Cardiac fibroblast (primary cell): Measurements from ENCODE around the gene PLEKHG3.
A peak's percentile ranks its signal among the peaks of the same experiment; 100 is the strongest.

Source experiments
- DNase-seq, 2 donors: peaks; one replicate each; pipeline versions ENCODE4 v3.0.0 to v3.0.0-alpha.2; 2010; ENCODE audit warnings: low read depth in 2 of 2
- H3K4me3 ChIP-seq, 2 donors: replicated peaks in 1 of 2; 1 replicate in 1 of 2; 2 replicates in 1 of 2; pipeline ENCODE4 v1.5.1; 2011; ENCODE audit warnings: low read depth in 2 of 2, low read length in 2 of 2, mild to moderate bottlenecking in 2 of 2, moderate library complexity in 1 of 2
- TF ChIP-seq, protein P1 (sequence below): IDR thresholded peaks from one replicate; pipeline ENCODE4 v1.5.1; 2011; ENCODE audit warnings: low read depth, mild to moderate bottlenecking, low read length, inconsistent platforms

The PLEKHG3 gene

GRCh38 chr14:64671591-64671990 lies 32.6 kb upstream of the PLEKHG3 start:
- DNase-seq, result peak; percentile 82 to 85
- TF ChIP-seq, protein P1, sequence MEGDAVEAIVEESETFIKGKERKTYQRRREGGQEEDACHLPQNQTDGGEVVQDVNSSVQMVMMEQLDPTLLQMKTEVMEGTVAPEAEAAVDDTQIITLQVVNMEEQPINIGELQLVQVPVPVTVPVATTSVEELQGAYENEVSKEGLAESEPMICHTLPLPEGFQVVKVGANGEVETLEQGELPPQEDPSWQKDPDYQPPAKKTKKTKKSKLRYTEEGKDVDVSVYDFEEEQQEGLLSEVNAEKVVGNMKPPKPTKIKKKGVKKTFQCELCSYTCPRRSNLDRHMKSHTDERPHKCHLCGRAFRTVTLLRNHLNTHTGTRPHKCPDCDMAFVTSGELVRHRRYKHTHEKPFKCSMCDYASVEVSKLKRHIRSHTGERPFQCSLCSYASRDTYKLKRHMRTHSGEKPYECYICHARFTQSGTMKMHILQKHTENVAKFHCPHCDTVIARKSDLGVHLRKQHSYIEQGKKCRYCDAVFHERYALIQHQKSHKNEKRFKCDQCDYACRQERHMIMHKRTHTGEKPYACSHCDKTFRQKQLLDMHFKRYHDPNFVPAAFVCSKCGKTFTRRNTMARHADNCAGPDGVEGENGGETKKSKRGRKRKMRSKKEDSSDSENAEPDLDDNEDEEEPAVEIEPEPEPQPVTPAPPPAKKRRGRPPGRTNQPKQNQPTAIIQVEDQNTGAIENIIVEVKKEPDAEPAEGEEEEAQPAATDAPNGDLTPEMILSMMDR, result peak; percentile 67
- H3K4me3 ChIP-seq, result no peak overlapping the region

DNA sequence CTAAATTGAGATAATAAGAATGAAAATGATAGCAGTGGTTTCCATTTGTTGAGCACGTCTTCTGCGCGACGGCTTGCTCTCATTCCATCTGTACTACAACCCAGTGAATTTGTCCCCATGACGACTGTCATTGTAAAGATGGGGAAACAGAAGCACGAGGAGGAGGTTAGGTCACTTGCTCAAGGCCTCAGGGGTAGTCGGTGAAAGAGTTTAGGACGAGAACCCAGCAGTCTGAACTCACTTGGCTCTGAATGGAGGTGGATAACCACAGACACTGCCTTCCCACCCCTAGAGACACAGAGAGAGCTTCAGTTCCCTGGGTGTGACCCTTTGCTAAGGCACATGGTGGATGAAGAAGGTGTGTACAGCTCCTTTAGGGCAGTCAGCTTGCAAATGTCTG lies 30.9 kb upstream of the PLEKHG3 start:
- H3K4me3 ChIP-seq, result no peak overlapping the region
- no peak for DNase-seq
- TF ChIP-seq, protein P1, result no peak

DNA sequence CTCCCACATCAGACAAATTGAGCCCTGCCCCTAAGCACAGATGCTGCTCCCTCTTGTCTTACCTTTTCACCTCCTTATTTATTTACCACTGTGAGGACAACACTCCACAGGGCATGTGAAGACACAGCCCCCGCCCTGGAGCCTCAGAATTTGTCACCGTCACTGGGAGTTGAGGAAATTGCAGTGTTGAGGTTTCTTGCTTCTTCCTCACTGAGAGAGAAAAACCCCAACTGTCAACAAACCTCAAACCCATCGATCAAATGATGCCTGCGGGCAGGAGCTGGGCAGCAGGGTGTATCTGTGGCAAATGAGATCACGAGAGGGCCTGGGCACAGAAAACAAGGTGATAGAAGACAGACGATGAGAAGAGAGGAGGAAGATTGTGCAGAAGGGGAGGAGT lies 30.5 kb upstream of the PLEKHG3 start:
- no peak for DNase-seq
- H3K4me3 ChIP-seq, result no peak overlapping the region
- TF ChIP-seq, protein P1, result no peak

- no peak for DNase-seq
- TF ChIP-seq, protein P1, result no peak
- H3K4me3 ChIP-seq, result no peak overlapping the region
Observed at GRCh38 chr14:64674829-64675228, 29.4 kb upstream of the PLEKHG3 start.

DNA sequence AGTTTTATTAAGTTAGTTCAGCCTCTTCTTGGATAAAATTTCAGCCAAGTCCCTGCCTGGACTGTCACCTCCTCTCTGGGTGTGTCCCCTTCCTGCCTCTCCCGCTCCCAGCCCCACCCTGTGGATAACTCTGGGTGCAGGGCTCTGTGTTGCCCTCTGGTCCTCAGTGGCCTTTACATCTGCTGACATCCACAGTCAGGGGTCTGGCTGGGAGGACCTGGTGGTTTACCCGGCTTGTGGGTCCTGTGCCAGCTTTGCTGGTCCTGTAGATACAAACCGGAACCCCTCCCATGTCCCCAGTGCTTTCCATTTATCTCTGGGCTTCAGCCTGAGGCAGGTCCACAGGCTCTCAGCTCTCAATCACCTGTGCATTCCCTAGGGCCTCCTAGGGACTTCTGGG lies 28.9 kb upstream of the PLEKHG3 start:
- no peak overlapping the region for H3K4me3 ChIP-seq
- TF ChIP-seq, protein P1, result no peak
- no peak for DNase-seq

- TF ChIP-seq, protein P1, result no peak
- no peak overlapping the region for H3K4me3 ChIP-seq
- no peak for DNase-seq
Observed at GRCh38 chr14:64676410-64677008, 27.7 kb upstream of the PLEKHG3 start.
